Ovary (tissue), 9 donors: ENCODE measurements around the gene LCNL1. TPM values are rescaled to one million over a fixed set of nuclear protein-coding genes. Genes with fewer than 3 reads are reported as not detected.

ENCODE experiments used
- DNase-seq, 5 donors: peaks; one replicate each; pipeline ENCODE4 v3.0.0-alpha.2; 2019 to 2020
- H3K27ac ChIP-seq, 2 donors: fragments of 200-600 bp; one replicate each; pipeline versions ENCODE4 v1.5.1 to v1.8.0; 2019 to 2022
- H3K27me3 ChIP-seq: fragments of 200-600 bp; one replicate; pipeline ENCODE4 v1.8.0; 2022
- H3K36me3 ChIP-seq: fragments of 200-600 bp; sonication (generic); one replicate; pipeline ENCODE4 v1.5.1; 2019
- H3K4me1 ChIP-seq: one replicate; pipeline ENCODE4 v1.8.1; 2013; ENCODE audit warnings: mild to moderate bottlenecking, moderate library complexity; ENCODE audit not compliant: insufficient read depth
- H3K4me3 ChIP-seq: fragments of 200-600 bp; sonication (generic); one replicate; pipeline ENCODE4 v1.5.1; 2017
- H3K9me3 ChIP-seq, 2 donors: fragments of 200-600 bp in 1 of 2; sonication (generic) in 1 of 2; one replicate each; pipeline versions ENCODE4 v1.5.1 to v1.8.1; 2013 to 2019; ENCODE audit warnings: mild to moderate bottlenecking in 1 of 2, moderate library complexity in 1 of 2
- EP300 ChIP-seq: sonication (generic); formaldehyde crosslinking; IDR thresholded peaks from one replicate; pipeline ENCODE4 v1.6.1; 2017; ENCODE audit warnings: antibody characterized with exemption
- POLR2A ChIP-seq: fragments of 450-650 bp; IDR thresholded peaks from one replicate; pipeline ENCODE4 v1.6.1; 2017; ENCODE audit warnings: antibody characterized with exemption, mild to moderate bottlenecking, moderate library complexity
- WGBS, 3 donors: extraction: QIAGEN DNeasy Blood & Tissue Kit in 1 of 3; methylation state at CpG; one replicate each; pipeline versions ENCODE4 v1.1.5 to v1.1.7; 2013 to 2017; 5-methylcytosine and 5-hydroxymethylcytosine counted together
- intact Hi-C, 4 donors: fragments of 100-400 bp; cut with DNase I; formaldehyde crosslinking; loops; one replicate each; pipeline versions ENCODE4 v1.11.0 to v1.15.1; 2022 to 2023
- polyA plus RNA-seq, 2 donors: library from polyadenylated mRNA; stranded (reverse); fragments of 200-250 nt in 1 of 2; fragments of 350-450 nt in 1 of 2; fragmentation: Illumina TruSeq in 1 of 2; extraction: RNeasy Lipid Tissue Mini Kit (QIAGEN cat#74804) in 1 of 2; gene quantifications; one replicate each; pipeline ENCODE4 v1.2.3, GENCODE V29; 2013 to 2014
- total RNA-seq, 7 donors: library from RNA; depleted of rRNA in 2 of 7; stranded (reverse); fragments of >200 nt in 2 of 7; fragmentation: NEBNext Ultra II Directional in 3 of 7; extraction: Animal tissue kit (Norgen Biotek cat#: 25700) in 3 of 7; gene quantifications; one replicate each; pipeline versions ENCODE4 v1.1.0 to v1.2.4, GENCODE V29; 2016 to 2023
- TF ChIP-seq, protein P1 (sequence below), 3 donors: fragments of 450-650 bp in 2 of 3; fragments of 200-600 bp in 1 of 3; IDR thresholded peaks; one replicate each; pipeline versions ENCODE4 v1.5.1 to v1.8.0; 2016 to 2022; ENCODE audit warnings: antibody characterized with exemption in 3 of 3, mild to moderate bottlenecking in 1 of 3
- donor health status: DM: no; HTN: no; CAD: no; lungs with moderate emphysema.
- donor health status: DM: no; HTN: no; CAD: no.
- donor health status: Bipolar disorder and iron deficiency.
- donor health status: DM: yes; HTN: yes; CAD: no.
- donor health status: DM: no; HTN: no; CAD: no.
- donor health status: DM: yes; HTN: yes; CAD: no.

The LCNL1 gene
- total and polyA plus RNA-seq, 9 donors = 0.17 to 1.6 (median 0.47) TPM; not detected in 1

DNA sequence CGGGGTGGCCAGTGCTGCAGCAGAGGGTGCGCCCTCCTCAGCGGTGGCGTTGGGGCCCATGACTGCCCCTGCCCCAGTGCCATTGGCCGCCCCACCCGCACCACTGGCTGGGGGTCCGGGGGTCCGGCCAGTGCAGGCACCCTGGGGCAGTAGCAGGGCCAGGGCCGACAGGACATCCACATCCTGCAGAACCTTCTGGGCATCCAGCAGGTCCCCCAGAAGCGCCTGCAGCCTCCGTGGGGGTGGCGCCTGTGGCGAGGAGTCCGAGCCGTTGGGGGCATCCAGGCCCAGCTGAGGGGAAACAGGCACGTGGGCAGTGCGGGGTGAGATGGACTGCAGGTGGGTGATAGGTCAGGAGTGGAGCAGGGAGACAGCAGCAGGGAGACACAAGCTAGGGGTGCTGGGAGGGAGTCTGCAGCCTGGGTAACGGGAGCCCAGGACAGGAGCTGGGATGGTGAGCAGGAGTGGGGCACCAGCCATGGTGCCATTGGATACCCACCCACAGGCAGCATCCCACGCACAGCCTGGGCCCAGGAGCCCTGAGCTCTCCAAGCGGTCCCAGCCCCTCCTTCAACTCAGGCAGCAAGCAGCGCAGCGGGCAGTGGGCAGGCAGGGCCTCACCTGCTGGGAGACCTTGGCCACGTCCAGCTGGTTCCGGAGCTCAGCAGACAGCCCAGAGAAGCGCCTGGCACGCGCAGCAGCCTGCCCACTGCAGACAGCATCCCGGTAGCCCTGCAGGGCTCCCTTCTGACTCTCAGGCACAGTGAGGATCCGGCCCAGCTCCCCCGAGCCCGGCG, 38.2 kb downstream of the LCNL1 start:
- TF ChIP-seq, protein P1, sequence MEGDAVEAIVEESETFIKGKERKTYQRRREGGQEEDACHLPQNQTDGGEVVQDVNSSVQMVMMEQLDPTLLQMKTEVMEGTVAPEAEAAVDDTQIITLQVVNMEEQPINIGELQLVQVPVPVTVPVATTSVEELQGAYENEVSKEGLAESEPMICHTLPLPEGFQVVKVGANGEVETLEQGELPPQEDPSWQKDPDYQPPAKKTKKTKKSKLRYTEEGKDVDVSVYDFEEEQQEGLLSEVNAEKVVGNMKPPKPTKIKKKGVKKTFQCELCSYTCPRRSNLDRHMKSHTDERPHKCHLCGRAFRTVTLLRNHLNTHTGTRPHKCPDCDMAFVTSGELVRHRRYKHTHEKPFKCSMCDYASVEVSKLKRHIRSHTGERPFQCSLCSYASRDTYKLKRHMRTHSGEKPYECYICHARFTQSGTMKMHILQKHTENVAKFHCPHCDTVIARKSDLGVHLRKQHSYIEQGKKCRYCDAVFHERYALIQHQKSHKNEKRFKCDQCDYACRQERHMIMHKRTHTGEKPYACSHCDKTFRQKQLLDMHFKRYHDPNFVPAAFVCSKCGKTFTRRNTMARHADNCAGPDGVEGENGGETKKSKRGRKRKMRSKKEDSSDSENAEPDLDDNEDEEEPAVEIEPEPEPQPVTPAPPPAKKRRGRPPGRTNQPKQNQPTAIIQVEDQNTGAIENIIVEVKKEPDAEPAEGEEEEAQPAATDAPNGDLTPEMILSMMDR (IDR thresholded peaks at IDR 0.05) = no peak
- TF ChIP-seq EP300 (no peak), POLR2A (no peak)
- intact Hi-C loops = no loop called here

DNA sequence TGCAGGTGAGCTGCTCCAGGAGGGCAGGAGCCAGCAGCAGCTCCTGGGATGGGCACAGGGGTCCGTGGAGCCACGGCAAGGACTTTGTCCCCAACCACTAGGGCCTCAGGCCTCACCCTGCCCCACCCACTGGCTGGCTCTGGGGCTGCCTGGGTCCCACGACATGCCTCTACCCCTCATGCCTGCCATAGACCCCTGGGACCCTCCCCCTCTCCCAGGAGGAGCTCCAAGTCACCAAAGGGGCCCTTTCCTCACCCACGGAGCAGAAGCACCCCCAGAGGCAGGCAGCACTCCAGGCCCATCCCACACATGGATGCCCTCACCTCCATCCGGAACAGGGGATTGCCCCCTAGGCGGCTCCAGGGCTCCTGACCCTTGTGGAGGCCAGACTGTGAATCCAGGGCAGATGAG, 38.8 kb downstream of the LCNL1 start:
- Histone ChIP-seq H3K4me3 (no peak overlapping the region), H3K36me3 (no peaks in the 10 kb centered on the region), H3K27me3 (no peaks in the 10 kb centered on the region), H3K4me1 (no peaks in the 10 kb centered on the region), H3K27ac (no peak overlapping the region), H3K9me3 (no peaks in the 10 kb centered on the region)
- no peak for TF ChIP-seq POLR2A
- TF ChIP-seq EP300 = no peak
- TF ChIP-seq, protein P1 (IDR thresholded peaks at IDR 0.05) = no peak
- WGBS, 3 donors = 74 to 86% (median 81%) methylated on average over 3 to 6 of the region's 6 CpGs
- no peak for DNase-seq
- intact Hi-C loops = no loop called here

More for the DNA sequence above, 38.2 kb downstream of the LCNL1 start:
- 92 to 94% (median 94%) methylated on average over 31 to 32 of the region's 32 CpGs for WGBS, 3 donors
- DNase-seq = no peak
- no peaks in the 10 kb centered on the region for H3K27me3 ChIP-seq
- no peak overlapping the region for H3K4me3 ChIP-seq
- no peaks in the 10 kb centered on the region for H3K4me1 ChIP-seq
- no peaks in the 10 kb centered on the region for H3K9me3 ChIP-seq
- H3K27ac ChIP-seq = no peak overlapping the region
- H3K36me3 ChIP-seq = no peaks in the 10 kb centered on the region

DNA sequence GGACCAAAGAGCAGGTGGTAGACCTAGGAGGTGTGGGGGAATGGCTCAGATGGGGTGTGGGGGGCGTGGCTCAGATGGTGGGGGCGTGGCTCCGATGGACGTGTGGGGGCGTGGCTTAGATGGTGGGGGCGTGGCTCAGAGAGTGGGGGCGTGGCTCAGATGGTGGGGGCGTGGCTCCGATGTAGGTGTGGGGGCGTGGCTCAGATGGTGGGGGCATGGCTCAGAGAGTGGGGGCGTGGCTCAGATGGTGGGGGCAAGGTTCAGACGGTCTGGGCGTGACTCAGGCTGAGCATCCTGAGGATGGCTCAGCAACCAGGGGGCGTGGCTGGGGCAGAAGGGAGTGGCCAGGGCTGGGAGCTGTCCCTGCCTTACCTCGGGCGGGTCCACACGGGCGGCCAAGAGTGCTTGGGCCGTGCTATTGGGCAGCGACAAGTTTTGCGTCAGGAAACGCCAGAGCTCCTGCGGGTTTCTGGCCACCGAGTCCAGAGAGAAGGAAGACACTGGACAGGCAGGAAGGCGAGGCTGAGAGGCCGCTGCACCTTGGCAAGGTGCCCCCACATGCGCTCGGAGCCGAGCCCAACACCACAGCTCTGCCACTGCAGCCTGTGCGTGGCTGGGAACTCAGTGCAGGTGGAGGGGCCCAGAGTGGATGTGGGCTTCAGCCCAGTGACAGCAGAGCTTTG, 39.3 kb downstream of the LCNL1 start:
- Histone ChIP-seq H3K27ac (no peak overlapping the region), H3K4me3 (no peak overlapping the region), H3K9me3 (no peaks in the 10 kb centered on the region), H3K27me3 (no peaks in the 10 kb centered on the region), H3K36me3 (no peaks in the 10 kb centered on the region), H3K4me1 (no peaks in the 10 kb centered on the region)
- TF ChIP-seq, protein P1 (IDR thresholded peaks at IDR 0.05) = no peak
- TF ChIP-seq EP300 (no peak), POLR2A (no peak)
- intact Hi-C loops = no loop called here
- peak in 2 of 5 donors; percentile 52 to 68 for DNase-seq
- WGBS, 3 donors = 54 to 64% (median 55%) methylated on average over 24 to 30 of the region's 30 CpGs

DNA sequence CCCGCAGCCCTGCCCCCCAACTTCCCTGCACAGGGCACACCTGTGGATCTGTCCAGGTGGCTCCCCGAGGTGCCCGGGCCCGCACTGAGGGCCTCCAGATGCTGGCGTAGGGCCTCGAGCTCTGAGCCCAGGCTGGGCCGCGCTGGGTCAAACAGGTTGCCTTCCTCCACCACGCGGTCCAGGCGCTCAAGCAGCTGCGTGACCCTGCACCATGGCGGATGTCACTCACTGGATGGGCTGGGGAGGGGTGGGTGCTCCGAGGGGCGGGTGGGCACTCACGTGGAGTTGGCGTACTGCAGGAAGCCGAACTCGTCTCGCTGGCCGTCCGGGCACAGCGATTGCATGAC, 39.8 kb downstream of the LCNL1 start:
- Histone ChIP-seq H3K9me3 (no peaks in the 10 kb centered on the region), H3K36me3 (no peaks in the 10 kb centered on the region), H3K27ac (no peak overlapping the region), H3K4me3 (no peak overlapping the region), H3K27me3 (no peaks in the 10 kb centered on the region), H3K4me1 (no peaks in the 10 kb centered on the region)
- WGBS, 3 donors = 91 to 93% (median 93%) methylated on average over 23 of the region's 23 CpGs
- DNase-seq = no peak
- TF ChIP-seq EP300 (no peak), POLR2A (no peak)
- TF ChIP-seq, protein P1 (IDR thresholded peaks at IDR 0.05) = no peak
- intact Hi-C loops = no loop called here
